LNCaP clone FGC (cell line): ENCODE measurements around the gene BTRC.

Experiments used
- DNase-seq: peaks from one replicate; pipeline ENCODE4 v3.0.0-alpha.2; 2011; ENCODE audit warnings: low read depth
- H3K4me3 ChIP-seq: 2 replicates; pipeline ENCODE4 v1.5.1; 2011; ENCODE audit warnings: mild to moderate bottlenecking, low read depth, low read length, control low read depth
- TF ChIP-seq, protein P1 (sequence below): IDR thresholded peaks from 2 replicates; pipeline ENCODE4 v1.5.1; 2012; ENCODE audit warnings: mild to moderate bottlenecking; ENCODE audit not compliant: control insufficient read depth, insufficient read depth; ENCODE audit errors: extremely low read depth

The BTRC gene

DNA sequence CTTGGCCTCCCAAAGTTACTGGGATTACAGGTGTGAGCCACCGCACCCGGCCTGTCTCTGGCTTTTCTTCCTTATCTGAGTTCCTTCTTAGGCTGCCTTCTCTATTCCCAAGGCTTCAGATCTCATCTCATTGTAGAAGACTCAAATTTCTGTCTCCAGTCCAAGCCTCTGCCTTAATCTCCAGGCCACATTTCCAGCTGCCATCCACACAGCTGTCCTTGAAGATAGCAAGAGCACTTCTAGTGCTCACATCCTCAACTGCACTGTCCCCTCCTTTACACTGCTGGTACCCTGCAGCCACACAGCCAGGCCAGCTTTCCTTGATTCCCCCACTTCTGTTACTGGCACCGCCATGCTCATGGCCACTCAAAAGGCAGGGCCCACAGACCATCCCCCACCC lies 198.5 kb downstream of the BTRC start:
- DNase-seq: no peak
- TF ChIP-seq, protein P1, sequence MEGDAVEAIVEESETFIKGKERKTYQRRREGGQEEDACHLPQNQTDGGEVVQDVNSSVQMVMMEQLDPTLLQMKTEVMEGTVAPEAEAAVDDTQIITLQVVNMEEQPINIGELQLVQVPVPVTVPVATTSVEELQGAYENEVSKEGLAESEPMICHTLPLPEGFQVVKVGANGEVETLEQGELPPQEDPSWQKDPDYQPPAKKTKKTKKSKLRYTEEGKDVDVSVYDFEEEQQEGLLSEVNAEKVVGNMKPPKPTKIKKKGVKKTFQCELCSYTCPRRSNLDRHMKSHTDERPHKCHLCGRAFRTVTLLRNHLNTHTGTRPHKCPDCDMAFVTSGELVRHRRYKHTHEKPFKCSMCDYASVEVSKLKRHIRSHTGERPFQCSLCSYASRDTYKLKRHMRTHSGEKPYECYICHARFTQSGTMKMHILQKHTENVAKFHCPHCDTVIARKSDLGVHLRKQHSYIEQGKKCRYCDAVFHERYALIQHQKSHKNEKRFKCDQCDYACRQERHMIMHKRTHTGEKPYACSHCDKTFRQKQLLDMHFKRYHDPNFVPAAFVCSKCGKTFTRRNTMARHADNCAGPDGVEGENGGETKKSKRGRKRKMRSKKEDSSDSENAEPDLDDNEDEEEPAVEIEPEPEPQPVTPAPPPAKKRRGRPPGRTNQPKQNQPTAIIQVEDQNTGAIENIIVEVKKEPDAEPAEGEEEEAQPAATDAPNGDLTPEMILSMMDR: no peak
- no peak overlapping the region for H3K4me3 ChIP-seq

DNA sequence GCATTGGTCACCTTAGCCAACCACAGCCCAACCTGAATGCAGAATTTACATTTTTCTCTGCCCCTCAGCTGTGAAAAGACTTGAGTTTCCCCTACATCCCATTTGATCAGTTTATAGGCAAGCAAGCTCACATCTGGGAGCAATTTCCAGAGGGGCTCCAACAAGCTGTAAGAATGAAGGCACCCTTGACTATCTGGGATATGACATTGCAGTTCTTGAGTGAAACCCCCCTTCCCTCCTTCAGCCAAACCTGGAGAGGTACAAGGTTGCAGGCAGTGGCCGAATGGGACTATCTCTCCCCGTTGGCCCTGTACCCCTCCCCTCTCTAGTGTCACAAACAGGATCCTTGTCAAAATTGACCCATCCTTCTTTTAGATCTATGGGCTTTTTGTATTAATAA lies 203.6 kb downstream of the BTRC start:
- no peak for DNase-seq
- TF ChIP-seq, protein P1: no peak
- no peak overlapping the region for H3K4me3 ChIP-seq

DNA sequence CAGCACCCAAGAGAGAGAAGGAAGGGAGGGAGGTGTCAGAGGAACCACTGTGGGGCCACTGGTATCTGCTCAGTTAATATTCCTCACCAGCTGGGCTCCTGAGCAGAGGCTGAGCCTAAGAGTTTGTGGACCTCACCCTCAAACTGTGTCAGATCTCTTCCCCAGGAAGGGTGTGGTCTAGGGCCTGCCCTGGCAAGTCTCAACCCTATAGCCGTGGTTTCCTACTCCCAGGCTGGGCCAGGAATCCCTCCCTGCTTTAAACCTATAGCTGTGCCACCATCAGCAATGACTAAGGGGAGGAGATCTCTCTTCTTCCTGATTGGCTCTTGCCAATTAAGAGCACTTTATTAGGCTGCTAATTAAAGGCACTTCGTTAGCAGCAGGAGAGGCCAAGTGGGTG lies 204.2 kb downstream of the BTRC start:
- H3K4me3 ChIP-seq: no peak overlapping the region
- no peak for DNase-seq
- TF ChIP-seq, protein P1: no peak

DNA sequence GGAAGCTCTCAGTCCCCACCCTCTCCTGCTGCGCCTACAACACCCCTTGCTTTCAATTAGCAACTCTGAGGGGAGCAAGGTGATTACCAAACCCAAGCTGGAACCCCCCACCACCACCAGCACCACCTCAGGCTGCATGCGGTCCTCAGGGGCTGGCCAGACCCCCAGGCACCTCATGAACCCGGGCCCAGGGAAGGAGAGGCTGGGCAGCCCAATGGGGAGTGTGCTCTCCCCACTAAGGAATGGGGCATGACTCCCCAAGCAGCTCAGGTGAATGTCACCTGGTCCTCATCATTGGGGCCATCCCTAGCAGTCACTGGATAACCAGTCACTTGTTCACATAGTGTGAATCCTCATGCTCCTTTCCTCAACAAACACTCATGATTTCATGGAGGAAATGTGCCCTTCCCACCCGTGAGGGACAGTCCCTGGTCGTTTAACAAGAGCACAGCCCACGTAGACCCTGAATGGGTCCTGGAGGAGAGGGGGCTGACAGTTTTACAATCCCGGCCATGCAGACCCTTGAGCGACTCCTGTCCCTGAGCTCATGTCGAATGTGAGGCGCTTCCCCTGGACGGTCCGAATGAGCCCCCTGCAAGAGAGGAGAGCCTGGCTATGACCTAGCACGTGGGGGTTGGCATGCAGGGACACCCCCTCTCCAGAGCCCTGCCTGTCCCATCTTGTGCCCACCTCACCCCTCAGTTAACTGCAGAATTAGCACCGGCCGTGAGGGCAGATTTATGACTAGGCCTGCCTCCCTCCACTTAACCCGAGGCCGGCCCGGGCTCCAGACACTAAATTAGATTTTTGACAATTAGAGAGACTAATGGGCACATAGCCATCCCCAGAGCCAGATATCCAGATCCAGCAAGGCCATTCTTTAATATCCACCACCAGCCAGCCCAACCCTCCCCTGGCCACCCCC lies 205.0 kb downstream of the BTRC start:
- TF ChIP-seq, protein P1: no peak
- no peak for DNase-seq
- no peak overlapping the region for H3K4me3 ChIP-seq

DNA sequence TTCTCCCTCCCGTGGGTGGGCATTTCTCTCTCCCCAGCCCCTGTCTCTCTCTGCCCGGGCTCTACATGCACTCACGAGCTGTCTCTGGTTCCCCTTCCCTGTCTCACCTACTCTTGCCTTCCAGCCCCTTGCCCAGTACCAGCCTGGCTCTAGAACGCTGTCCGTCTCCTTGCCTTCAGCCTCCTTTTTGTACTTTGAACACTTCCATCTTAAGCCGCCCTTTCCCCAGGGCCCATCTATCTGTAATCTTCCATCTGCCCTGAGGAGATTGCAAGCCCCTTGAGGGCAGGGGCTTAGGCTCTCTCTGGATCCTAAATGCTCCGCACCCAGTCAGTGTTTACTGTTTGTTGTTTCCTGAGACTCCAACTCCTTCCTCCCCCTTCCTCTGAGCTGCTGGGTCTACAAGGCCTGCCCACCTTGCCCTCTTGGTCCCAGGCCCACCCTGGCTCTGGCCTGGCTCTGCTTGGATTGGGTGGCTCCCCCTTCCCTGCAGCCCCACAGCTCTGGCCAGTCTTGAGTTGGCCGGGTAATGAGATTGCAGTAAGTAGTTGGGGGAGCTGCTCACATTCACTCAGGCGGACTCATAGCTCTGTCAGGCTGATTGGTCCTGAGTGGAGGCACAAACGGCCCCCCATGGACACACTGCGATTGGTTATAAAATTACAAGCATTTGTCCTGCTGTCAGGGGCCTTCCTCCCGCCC lies 205.8 kb downstream of the BTRC start:
- TF ChIP-seq, protein P1: no peak
- H3K4me3 ChIP-seq: no peak overlapping the region
- DNase-seq: no peak

DNA sequence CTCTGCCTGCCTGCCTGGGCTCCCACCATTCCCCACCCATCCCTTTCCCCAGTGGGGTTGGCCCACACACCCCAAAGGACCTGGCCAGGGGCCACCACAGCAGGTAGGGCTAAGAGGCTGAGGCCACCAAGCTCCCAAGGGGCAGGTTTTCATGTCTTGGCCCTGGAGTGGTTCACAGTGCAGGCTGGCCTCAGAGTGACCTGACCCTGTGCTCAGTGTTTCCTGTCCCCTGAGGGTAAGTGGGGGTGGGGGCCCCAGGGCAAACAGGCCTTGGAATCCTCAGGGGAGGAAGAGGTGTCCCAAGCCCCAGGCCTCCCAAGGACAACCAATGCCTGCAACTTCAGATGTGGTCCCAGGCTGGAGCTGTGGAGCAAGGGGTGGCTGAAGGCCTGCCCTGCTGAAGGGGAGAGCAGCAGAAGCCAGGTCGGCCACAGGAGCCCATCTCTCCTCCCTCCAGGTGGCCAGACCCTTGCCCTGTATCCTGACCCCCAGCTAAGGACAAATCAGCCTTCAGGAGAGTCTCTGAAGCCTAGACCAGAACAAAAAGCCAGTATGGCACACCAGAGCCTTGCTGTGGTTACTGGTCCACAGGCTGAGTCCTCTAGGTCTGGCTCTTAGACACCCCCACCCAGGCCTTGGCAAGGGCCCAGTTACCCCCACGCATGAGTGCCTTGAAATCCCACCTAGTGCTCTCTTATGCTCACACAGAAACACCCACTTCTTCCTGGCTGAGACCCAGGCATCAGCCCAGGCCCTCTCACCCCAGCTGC lies 206.5 kb downstream of the BTRC start:
- no peak overlapping the region for H3K4me3 ChIP-seq
- DNase-seq: no peak
- TF ChIP-seq, protein P1: no peak
